Putamen (tissue), 1 donor: ENCODE results near the gene EVI2A.

Experiments
- DNase-seq: peaks from one replicate; pipeline ENCODE4 v3.0.0-alpha.2; 2016; ENCODE audit warnings: low spot score

EVI2A gene

GRCh38 chr17:31273516-31273915 lies 47.9 kb downstream of the EVI2A start:
- DNase-seq: no peak

GRCh38 chr17:31272803-31273202 lies 48.6 kb downstream of the EVI2A start:
- no peak for DNase-seq

- no peak for DNase-seq
Measured at GRCh38 chr17:31272236-31272635, 49.2 kb downstream of the EVI2A start.

GRCh38 chr17:31269578-31269983 lies 51.8 kb downstream of the EVI2A start:
- DNase-seq: no peak

GRCh38 chr17:31269036-31269577 lies 52.3 kb downstream of the EVI2A start:
- no peak for DNase-seq
